ENCODE results near the gene PPARGC1A.

The PPARGC1A gene

DNA sequence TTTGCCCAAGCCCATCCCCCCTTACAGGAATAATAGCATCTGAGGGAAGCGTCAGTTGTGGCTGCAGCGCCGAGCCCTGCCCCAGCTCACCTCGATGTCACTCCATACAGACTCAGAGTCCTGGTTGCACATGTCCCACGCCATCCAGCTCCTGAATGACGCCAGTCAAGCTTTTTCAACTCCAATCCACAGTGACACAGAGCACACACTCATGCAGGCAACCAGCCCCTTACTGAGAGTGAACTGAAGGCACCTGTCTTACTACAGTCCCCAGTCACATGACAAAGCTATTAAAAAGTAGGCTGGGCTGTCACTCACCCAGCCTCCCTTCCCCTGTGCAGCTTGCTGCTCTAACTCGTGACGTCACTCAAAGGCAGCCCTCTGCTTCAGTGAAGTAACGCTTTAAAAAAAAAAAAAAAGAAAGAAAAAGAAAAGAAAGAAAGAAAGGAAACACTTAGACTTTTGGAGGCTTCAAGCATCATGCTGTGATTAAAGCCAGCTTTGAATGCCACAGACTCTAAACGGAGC is at the start of gene PPARGC1A:
Gene PPARGC1A (minus strand): TSS at position 234 of the 528 bp plus-strand sequence. CDS start 90 bp downstream, at position 144.
- DNase-seq: no peak

DNA sequence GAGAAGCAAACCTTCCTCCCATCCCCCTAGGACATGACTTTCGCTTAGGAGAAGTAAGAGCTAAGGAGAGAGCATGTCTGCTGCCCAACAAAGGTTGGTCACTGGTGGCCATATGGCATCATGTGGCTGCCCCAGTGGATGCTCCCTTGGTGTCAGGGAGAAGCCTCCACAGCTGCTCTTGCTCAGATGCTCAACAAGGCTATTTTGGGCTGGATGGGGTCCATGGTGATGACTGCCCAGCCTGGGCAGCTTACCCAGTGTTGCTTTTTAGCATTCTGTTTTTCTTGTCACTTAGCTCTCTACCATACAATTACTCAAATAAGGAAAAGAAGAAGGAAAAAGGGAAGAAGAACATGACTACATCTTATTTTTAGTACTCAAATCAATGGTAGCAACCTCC is 48.9 kb upstream of the PPARGC1A start:
- DNase-seq: no peak

DNA sequence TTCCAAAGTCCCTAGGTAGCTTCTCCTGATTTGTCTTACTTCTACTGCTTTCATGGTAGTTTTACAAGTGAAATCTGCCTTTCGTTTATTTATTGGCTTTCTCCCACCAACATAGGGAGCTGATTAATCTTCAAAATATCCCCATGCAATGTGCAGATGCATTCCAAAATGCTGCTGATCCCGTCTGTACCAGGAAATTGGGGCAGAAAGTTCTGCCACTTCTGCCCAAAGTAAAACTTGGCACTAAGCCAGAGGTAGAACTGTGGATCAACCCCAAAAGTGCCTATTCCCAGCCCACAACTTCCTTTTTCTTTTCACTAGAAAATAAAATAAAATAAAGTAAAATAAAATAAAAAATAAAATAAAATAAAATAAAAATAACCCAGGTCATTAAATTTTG is 47.3 kb upstream of the PPARGC1A start:
- DNase-seq: no peak

DNA sequence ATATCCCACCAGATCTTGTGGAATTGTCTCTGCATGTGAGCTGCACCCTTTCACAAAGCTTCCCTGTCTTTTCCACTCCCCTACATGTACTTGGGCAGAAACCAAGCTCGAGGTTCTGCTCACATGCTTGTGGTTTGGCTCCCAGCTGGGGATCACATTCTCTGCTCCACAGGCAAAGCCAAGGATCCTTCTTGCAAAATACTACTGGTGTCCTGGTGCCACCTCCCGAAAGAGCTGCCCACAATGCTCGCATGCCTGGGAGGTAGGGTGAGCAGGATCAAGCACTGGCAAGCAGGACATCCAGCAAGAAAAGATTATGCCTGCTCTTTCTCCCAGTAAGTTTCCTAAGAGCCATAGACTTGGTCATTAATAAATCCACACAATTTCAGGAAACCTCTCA is 45.1 kb upstream of the PPARGC1A start:
- no peak for DNase-seq

GRCh38 chr4:23934223-23934622 is 44.4 kb upstream of the PPARGC1A start:
- no peak for DNase-seq

DNA sequence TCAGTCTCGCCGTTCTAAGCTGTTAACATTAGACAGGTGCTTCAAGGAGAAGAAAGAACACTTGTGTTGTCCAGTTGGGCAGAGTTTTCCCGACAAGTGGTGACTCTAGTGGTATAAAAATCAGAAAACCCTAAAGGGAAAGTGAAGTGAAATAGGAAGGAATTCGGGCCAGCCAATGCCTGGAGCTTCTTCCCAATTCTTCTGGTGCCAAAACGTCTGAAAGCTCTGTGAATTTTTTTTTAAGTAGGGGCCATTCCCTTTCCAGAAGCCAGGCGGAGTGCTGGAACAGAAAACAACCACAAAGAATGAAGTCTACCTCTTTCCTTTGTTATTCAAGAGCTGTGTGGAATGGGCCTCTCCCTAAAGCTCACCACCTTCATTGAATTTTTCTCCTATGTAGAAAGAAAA is 43.1 kb upstream of the PPARGC1A start:
- no peak for DNase-seq

- no peak for DNase-seq
Observed at GRCh38 chr4:23932186-23932585, 42.3 kb upstream of the PPARGC1A start.

DNA sequence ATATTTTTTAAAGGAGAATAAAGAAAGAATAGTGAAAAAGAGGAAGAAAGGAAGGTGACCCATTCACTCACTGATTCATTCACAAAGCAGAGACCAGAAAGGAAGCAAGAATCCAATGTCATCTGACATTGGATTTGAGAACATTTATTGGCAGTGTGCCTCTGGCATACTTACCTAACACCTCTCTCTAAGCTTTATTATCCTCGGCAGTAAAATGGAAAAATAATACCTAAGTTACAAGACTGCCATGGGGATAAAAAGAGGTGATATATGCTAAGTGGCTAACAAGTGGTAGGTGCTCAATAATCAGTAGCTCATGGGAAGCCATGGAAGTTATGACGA is 41.6 kb upstream of the PPARGC1A start:
- DNase-seq: no peak

- DNase-seq: no peak
Observed at GRCh38 chr4:23930750-23931488, 41.1 kb upstream of the PPARGC1A start.

- no peak for DNase-seq
Observed at GRCh38 chr4:23929248-23929647, 39.4 kb upstream of the PPARGC1A start.

DNA sequence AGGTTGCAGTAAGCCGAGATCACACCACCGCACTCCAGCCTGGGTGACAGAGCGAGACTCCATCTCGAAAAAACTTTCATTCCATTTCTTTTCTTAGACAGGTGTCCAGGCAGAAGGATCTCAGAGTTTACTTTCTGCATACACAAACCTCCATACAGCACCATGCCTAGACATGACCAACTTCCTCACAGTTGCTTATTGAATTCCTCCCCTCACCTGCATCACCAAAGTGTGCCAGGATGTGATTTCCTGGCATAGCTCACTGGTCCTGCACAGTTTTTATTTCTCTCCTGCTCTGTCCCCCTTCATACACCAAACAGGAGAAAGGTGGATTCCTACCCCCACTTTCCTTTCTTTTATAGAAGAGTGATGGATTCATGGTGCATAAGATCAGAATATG is 34.7 kb upstream of the PPARGC1A start:
- no peak for DNase-seq

- no peak for DNase-seq
Observed at GRCh38 chr4:23923840-23924239, 34.0 kb upstream of the PPARGC1A start.

DNA sequence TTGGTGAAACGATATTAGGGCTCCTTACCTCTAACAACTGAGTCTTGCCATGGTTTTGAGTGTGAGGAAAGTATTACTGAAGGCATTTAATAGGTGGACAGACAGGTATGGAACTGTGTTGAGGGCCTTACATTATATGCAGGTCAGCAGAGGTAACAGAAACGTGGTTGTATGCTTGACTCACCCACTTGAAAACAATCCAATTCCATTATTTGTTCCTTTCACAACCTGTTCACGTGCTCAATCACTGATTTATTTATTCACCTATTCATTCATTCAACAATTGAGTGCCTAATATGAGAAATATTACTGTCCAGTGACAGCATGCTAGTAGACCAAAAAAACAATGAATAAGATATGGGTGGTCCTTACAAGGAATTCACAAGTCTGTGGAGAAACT is 33.3 kb upstream of the PPARGC1A start:
- no peak for DNase-seq

DNA sequence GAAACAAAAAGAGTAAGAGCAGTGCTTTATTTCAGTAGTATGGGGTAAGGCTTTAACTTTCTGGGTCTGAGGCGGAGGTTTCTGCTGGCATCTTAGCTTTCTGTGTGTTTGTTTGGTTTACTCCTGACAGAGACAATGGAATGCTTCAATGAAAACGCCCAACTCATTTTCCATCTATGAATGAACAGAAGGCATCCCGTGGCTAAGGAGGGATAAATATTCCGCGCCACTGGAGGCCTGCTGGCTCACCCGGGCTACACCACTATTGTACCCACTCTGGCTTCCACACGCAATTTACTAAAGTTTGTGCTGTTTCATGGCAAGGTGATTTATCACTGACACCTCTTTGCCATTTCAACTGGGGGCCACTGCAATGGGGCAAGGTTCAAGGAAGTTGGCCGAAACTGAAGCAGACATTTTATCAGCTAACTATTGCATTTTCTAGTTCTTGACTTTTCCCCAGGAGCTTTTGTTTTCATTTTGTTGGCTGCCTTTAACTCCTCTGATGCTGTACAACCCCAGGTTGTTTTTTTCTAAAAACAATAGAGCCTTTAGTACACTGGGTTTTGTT is 32.8 kb upstream of the PPARGC1A start:
- no peak for DNase-seq

- DNase-seq: no peak
Observed at GRCh38 chr4:23922013-23922412, 32.2 kb upstream of the PPARGC1A start.

DNA sequence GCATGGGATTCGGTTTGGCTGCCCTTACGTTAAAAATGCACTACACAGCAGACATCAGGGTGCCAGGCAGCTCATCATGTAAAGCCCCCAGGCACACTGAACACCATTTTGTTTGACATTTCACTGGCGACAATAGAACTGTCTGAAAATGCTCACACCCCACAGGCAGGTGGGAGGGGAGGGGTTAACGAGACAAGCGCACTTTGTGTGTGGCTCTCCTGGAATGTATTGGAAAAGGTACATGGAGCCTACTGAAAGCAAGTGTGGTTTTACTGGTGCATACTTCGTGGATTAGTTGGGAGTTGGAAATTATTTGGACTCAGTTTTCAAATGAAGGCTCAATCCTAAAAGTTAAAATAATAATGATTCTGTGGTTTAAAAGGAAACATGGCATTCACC is 31.6 kb upstream of the PPARGC1A start:
- DNase-seq: no peak

- DNase-seq: no peak
Observed at GRCh38 chr4:23920716-23921446, 31.0 kb upstream of the PPARGC1A start.

- no peak for DNase-seq
Observed at GRCh38 chr4:23920296-23920695, 30.4 kb upstream of the PPARGC1A start.

- no peak for DNase-seq
Observed at GRCh38 chr4:23916282-23916681, 26.4 kb upstream of the PPARGC1A start.

GRCh38 chr4:23915459-23916132 is 25.7 kb upstream of the PPARGC1A start:
- no peak for DNase-seq

- DNase-seq: no peak
Observed at GRCh38 chr4:23911675-23912455, 22.0 kb upstream of the PPARGC1A start.

GRCh38 chr4:23909671-23910070 is 19.8 kb upstream of the PPARGC1A start:
- no peak for DNase-seq

DNA sequence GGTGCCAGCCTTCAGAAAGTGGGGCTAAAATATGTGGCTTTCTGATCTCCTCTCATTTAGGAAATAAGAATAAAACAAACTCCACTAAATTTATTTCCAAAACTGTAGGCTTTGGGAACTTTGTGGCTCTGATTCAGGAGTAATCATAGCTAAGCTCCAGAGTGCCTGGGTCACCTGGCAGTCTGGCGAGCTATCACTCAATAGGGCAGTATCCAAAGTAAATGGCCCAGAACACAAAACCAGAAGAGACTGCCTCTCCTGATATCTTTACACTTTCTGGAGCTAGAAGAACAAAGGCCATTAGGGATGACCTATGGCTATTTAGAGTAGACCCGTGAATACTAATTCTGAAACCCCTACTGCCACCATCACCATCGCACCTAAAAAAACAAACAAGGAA is 17.0 kb upstream of the PPARGC1A start:
- no peak for DNase-seq
